Heart left ventricle (tissue), 13 donors: ENCODE measurements around the gene PLCB2.

Experiments used
- POLR2A ChIP-seq, 2 donors: fragments of 450-650 bp; IDR thresholded peaks; one replicate each; pipeline ENCODE4 v1.6.1; 2017; ENCODE audit warnings: antibody characterized with exemption in 2 of 2, mild to moderate bottlenecking in 2 of 2, moderate library complexity in 2 of 2
- TF ChIP-seq, protein P1 (sequence below), 12 donors: fragments of 200-600 bp; sonication (generic) in 4 of 12; IDR thresholded peaks; one replicate each; pipeline versions ENCODE4 v1.5.0 to v1.8.0; 2018 to 2022; ENCODE audit warnings: antibody characterized with exemption in 12 of 12, mild to moderate bottlenecking in 5 of 12
- donor health status: ischemic (EF 13 %, LVEDD 7.1; RV severe dilation, severe dysfunction).
- donor health status: DM: no; HTN: yes; CAD: no.
- donor health status: DM: no; HTN: no; CAD: no.
- donor health status: ischemic (EF 25% LVEDD 6.9; RV normal size, moderate dysfunction).
- donor health status: ischemic (EF 25% LVEDD 5.7; RV mildly dilated, moderate dysfunction).
- donor health status: ischemic (EF 35%, LVEDD 5.7; RV mildly dilated, moderate dysfunction).
- donor health status: nonischemic (EF 11% LVEDD 7.7; RV severe dilation, severe dysfunction).
- donor health status: DM: yes; HTN: yes; CAD: no.
- donor health status: PGD.
- donor health status: ischemic (EF 29% LVEDD 5.4; RV normal size, mild dysfunction).
- donor health status: nonischemic (EF 23%, LVEDD 6.1; RV moderate dilation, normal function).

DNA sequence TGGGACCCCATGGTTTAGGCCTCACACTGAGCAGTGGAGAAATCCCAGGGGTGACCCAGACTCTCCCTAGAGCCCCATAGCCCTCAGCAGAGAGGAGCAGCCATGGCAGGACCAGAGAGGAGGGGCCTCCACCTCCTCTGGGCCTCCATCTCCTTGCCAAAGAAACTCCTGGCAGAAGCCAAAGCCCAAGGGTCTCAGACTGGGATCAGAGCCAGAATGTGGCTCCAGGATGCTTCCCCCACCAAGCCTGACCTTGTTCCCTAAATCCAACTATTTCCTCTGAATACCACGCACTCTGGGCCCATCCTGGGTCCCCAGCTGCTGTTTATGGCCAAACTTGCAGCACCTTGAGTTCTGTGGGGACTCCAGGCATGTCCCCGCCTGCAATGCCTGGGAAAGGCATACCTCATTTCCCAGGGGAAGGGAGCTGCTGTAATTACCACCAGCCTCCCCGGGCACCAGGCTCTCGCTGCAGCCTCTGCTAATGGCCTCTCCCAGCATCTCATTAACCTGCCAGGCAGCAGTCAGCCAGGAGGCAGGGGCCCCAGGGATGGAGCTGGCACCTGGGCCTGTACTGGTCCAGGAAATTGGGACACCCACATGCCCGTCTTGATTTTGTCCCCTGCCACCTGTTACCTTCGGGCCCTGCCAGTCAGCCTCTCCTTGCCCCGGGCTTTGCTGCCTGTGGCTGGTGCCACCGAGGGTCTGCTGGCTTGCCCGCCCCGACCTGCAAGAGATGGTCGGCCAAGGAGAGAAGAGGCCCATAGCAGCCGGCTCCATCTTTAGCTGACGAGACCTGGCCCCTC lies 28.4 kb upstream of the PLCB2 start:
- TF ChIP-seq, protein P1, sequence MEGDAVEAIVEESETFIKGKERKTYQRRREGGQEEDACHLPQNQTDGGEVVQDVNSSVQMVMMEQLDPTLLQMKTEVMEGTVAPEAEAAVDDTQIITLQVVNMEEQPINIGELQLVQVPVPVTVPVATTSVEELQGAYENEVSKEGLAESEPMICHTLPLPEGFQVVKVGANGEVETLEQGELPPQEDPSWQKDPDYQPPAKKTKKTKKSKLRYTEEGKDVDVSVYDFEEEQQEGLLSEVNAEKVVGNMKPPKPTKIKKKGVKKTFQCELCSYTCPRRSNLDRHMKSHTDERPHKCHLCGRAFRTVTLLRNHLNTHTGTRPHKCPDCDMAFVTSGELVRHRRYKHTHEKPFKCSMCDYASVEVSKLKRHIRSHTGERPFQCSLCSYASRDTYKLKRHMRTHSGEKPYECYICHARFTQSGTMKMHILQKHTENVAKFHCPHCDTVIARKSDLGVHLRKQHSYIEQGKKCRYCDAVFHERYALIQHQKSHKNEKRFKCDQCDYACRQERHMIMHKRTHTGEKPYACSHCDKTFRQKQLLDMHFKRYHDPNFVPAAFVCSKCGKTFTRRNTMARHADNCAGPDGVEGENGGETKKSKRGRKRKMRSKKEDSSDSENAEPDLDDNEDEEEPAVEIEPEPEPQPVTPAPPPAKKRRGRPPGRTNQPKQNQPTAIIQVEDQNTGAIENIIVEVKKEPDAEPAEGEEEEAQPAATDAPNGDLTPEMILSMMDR (IDR thresholded peaks at IDR 0.05) = no peak
- TF ChIP-seq POLR2A (IDR thresholded peaks at IDR 0.05) = no peak
